ENCODE results near the gene EXOC4.

GRCh38 chr7:133971625-133972024, 718.7 kb downstream of the EXOC4 start:
- no peak for TF ChIP-seq HOXD13 (CRISPR knock-in tag; IDR thresholded peaks at IDR 0.05; ENCODE audit: borderline replicate concordance)
- no peak for TF ChIP-seq ZNF426 (tag by site-specific recombination; IDR thresholded peaks at IDR 0.05)
- no peak for TF ChIP-seq ZBTB26 (tag by site-specific recombination; optimal IDR thresholded peaks at IDR 0.05)
- TF ChIP-seq CTCF (tag by site-specific recombination; IDR thresholded peaks at IDR 0.05) = no peak
- TF ChIP-seq BCL11A (tag by site-specific recombination; IDR thresholded peaks at IDR 0.05; ENCODE audit: low read depth) = no peak
- TF ChIP-seq ZNF670 (tag by site-specific recombination; IDR thresholded peaks at IDR 0.05; ENCODE audit: low read depth) = no peak
- TF ChIP-seq ZFP41 (tag by site-specific recombination; IDR thresholded peaks at IDR 0.05; ENCODE audit: borderline replicate concordance) = no peak
- TF ChIP-seq ZBTB49 (tag by site-specific recombination; IDR thresholded peaks at IDR 0.05; ENCODE audit: low read depth) = no peak
- no peak for TF ChIP-seq ZNF214 (tag by site-specific recombination; IDR thresholded peaks at IDR 0.05; ENCODE audit: borderline replicate concordance)
- no peak for TF ChIP-seq KLF16 (tag by site-specific recombination; IDR thresholded peaks at IDR 0.05)
- TF ChIP-seq ZBTB44 (tag by site-specific recombination; IDR thresholded peaks at IDR 0.05) = no peak
- TF ChIP-seq ZNF629 (tag by site-specific recombination; IDR thresholded peaks at IDR 0.05) = no peak
